ENCODE results near the gene CYP24A1. TPM values are rescaled to one million over a fixed set of nuclear protein-coding genes. Genes with fewer than 3 reads are reported as not detected.

Gene CYP24A1
- total and polyA plus RNA-seq, 4 experiments from 2014 or later: 0.59 to 3.7 (median 2.0) TPM

GRCh38 chr20:54203281-54203680 is 29.5 kb upstream of the CYP24A1 start:
- ChIA-PET CTCF (ENCODE audit: partially characterized antibody) (interaction anchor here (1.0 kb wide), 1 partner anchor 100 kb away, joined by 6 read pairs; no protein-coding TSS in a partner anchor), POLR2A (ENCODE audit: partially characterized antibody) (no interaction called here)
- no peaks in the 10 kb centered on the region for H3K27me3 ChIP-seq (ENCODE audit: insufficient read depth, low read length)
- no peak overlapping the region for H3K4me3 ChIP-seq (ENCODE audit: low read length in 2 of 2)
- H3K36me3 ChIP-seq (ENCODE audit: insufficient read depth, low read length): no peaks in the 10 kb centered on the region
- peaks cover 0 to 2% (median 0%) of the 10 kb centered on the region in 8 donors for H3K9me3 Mint-ChIP-seq
- no peak for DNase-seq
- no peaks in the 10 kb centered on the region for H3K4me1 ChIP-seq (ENCODE audit: insufficient read depth, low read length)
- no peak overlapping the region for H3K4me3 Mint-ChIP-seq
- H3K4me1 Mint-ChIP-seq: peaks cover 0 to 5% (median 3%) of the 10 kb centered on the region in 4 donors
- no peak overlapping the region for H3K27ac ChIP-seq (ENCODE audit: low read depth, low read length)
- intact Hi-C loops (cut with micrococcal nuclease): loop anchor here (5.0 kb wide), 1 partner anchor 791 kb away; no protein-coding TSS in a partner anchor
- H3K36me3 Mint-ChIP-seq: peaks cover 0 to 5% of the 10 kb centered on the region in 2 donors
- H3K27me3 Mint-ChIP-seq: peaks cover 2% of the 10 kb centered on the region in 2 donors
- H3K27ac Mint-ChIP-seq: no peak overlapping the region
- no peaks in the 10 kb centered on the region for H3K9me3 ChIP-seq (ENCODE audit: control insufficient read depth in 1 of 2, low read length in 2 of 2)

GRCh38 chr20:54201268-54201846 is 27.6 kb upstream of the CYP24A1 start:
- Mint-ChIP-seq H3K27me3 (peaks cover 2% of the 10 kb centered on the region in 2 donors), H3K27ac (no peak overlapping the region), H3K9me3 (no peaks in the 10 kb centered on the region), H3K36me3 (no peaks in the 10 kb centered on the region), H3K4me3 (no peak overlapping the region), H3K4me1 (peaks cover 0 to 5% (median 0%) of the 10 kb centered on the region in 4 donors)
- no peaks in the 10 kb centered on the region for H3K4me1 ChIP-seq (ENCODE audit: insufficient read depth, low read length)
- H3K9me3 ChIP-seq (ENCODE audit: control insufficient read depth in 1 of 2, low read length in 2 of 2): no peaks in the 10 kb centered on the region
- no peak for DNase-seq
- no peak overlapping the region for H3K27ac ChIP-seq (ENCODE audit: low read depth, low read length)
- ChIA-PET CTCF (ENCODE audit: partially characterized antibody) (interaction anchor here (0.9 to 3.6 kb wide), 5 partner anchors 11 to 102 kb away, joined by 3 to 40 read pairs (median 13); no protein-coding TSS in a partner anchor), POLR2A (ENCODE audit: partially characterized antibody) (no interaction called here)
- intact Hi-C loops (cut with micrococcal nuclease): loop anchor here (5.0 kb wide), 1 partner anchor 789 kb away; no protein-coding TSS in a partner anchor
- H3K4me3 ChIP-seq (ENCODE audit: low read length in 2 of 2): no peak overlapping the region
- H3K27me3 ChIP-seq (ENCODE audit: insufficient read depth, low read length): no peaks in the 10 kb centered on the region
- no peaks in the 10 kb centered on the region for H3K36me3 ChIP-seq (ENCODE audit: insufficient read depth, low read length)

DNA sequence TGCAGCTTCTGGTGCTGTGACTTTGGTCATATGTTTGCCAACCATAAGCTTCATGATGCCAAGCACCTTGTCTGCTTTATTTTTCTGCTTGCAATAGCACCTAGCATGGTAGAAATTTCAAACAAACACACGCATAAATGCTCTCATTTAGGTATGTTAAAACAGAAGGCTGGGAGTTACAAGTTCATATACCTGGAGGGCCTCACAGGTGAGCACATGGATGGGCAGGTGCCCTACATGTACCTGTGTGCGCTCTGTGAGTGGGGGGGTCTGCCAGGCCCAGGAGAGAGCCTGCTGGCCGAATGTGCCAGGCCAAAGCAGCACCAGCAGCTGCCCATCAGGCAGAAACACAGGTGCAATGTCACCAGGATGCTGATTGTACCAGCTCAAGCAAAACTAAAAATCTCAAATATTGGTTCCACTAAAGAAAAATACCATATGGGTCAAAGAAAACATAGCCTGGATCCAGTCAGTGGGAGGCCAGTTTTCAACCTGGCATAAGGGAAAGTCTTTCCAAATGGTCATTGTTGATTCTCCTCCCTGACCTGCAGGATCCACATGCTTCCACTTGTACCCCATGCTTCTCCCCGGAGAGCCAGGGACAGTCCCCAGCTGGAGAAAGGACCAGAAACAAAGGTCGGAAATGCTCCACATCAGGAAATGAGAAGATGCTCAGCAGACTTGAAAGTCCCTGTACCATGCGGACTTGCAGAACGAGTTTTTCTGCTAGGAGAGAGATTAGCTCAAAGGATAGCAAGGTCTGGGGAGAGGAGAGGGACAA is 26.9 kb upstream of the CYP24A1 start:
- H3K27me3 ChIP-seq (ENCODE audit: insufficient read depth, low read length): no peaks in the 10 kb centered on the region
- no peak for DNase-seq
- H3K4me3 ChIP-seq (ENCODE audit: low read length in 2 of 2): no peak overlapping the region
- H3K9me3 ChIP-seq (ENCODE audit: control insufficient read depth in 1 of 2, low read length in 2 of 2): no peaks in the 10 kb centered on the region
- Mint-ChIP-seq H3K9me3 (no peaks in the 10 kb centered on the region), H3K36me3 (no peaks in the 10 kb centered on the region), H3K27me3 (peaks cover 0 to 2% of the 10 kb centered on the region in 2 donors), H3K4me1 (peaks cover 0 to 5% (median 0%) of the 10 kb centered on the region in 4 donors), H3K4me3 (no peak overlapping the region), H3K27ac (no peak overlapping the region)
- H3K4me1 ChIP-seq (ENCODE audit: insufficient read depth, low read length): no peaks in the 10 kb centered on the region
- POLR2A ChIA-PET (ENCODE audit: partially characterized antibody): interaction anchor here (0.6 to 1.2 kb wide), 2 partner anchors 8 to 421 kb away, joined by 4 to 5 read pairs; partner anchors contain the start of gene PFDN4
- CTCF ChIA-PET (ENCODE audit: partially characterized antibody): interaction anchor here (0.9 to 3.6 kb wide), 18 partner anchors 7 to 1958 kb away, joined by 3 to 40 read pairs (median 6); partner anchors contain the start of gene PFDN4
- intact Hi-C loops (cut with micrococcal nuclease): loop anchor here (5.0 kb wide), 1 partner anchor 788 kb away; no protein-coding TSS in a partner anchor
- no peaks in the 10 kb centered on the region for H3K36me3 ChIP-seq (ENCODE audit: insufficient read depth, low read length)
- H3K27ac ChIP-seq (ENCODE audit: low read depth, low read length): no peak overlapping the region

GRCh38 chr20:54199721-54200176 is 26.0 kb upstream of the CYP24A1 start:
- H3K9me3 Mint-ChIP-seq: no peaks in the 10 kb centered on the region
- ChIA-PET CTCF (ENCODE audit: partially characterized antibody) (interaction anchor here (0.6 to 3.6 kb wide), 24 partner anchors 8 to 1957 kb away, joined by 3 to 40 read pairs (median 4); partner anchors contain the start of gene PFDN4), POLR2A (ENCODE audit: partially characterized antibody) (interaction anchor here (0.6 to 1.2 kb wide), 2 partner anchors 9 to 420 kb away, joined by 4 to 5 read pairs; partner anchors contain the start of gene PFDN4)
- H3K27me3 Mint-ChIP-seq: peaks cover 0 to 2% of the 10 kb centered on the region in 2 donors
- no peak overlapping the region for H3K4me3 Mint-ChIP-seq
- DNase-seq: peak; percentile 53 to 62 (median 57)
- Histone ChIP-seq H3K4me3 (ENCODE audit: low read length in 2 of 2) (no peak overlapping the region), H3K36me3 (ENCODE audit: insufficient read depth, low read length) (no peaks in the 10 kb centered on the region), H3K9me3 (ENCODE audit: control insufficient read depth in 1 of 2, low read length in 2 of 2) (no peaks in the 10 kb centered on the region), H3K27me3 (ENCODE audit: insufficient read depth, low read length) (no peaks in the 10 kb centered on the region), H3K27ac (ENCODE audit: low read depth, low read length) (no peak overlapping the region), H3K4me1 (ENCODE audit: insufficient read depth, low read length) (no peaks in the 10 kb centered on the region)
- intact Hi-C loops (cut with micrococcal nuclease): loop anchor here (1.0 to 10.0 kb wide), 5 partner anchors 103 to 1887 kb away; no protein-coding TSS in a partner anchor
- no peak overlapping the region for H3K27ac Mint-ChIP-seq
- H3K4me1 Mint-ChIP-seq: peaks cover 0 to 5% (median 0%) of the 10 kb centered on the region in 4 donors
- H3K36me3 Mint-ChIP-seq: no peaks in the 10 kb centered on the region

- DNase-seq: no peak
- no peak overlapping the region for H3K4me3 Mint-ChIP-seq
- H3K9me3 ChIP-seq (ENCODE audit: control insufficient read depth in 1 of 2, low read length in 2 of 2): no peaks in the 10 kb centered on the region
- H3K27me3 Mint-ChIP-seq: peaks cover 0 to 2% of the 10 kb centered on the region in 2 donors
- CTCF ChIA-PET (ENCODE audit: partially characterized antibody): interaction anchor here (0.6 to 3.6 kb wide), 21 partner anchors 8 to 1952 kb away, joined by 3 to 40 read pairs (median 4); partner anchors contain the start of gene PFDN4
- H3K4me1 Mint-ChIP-seq: peaks cover 0 to 5% (median 0%) of the 10 kb centered on the region in 4 donors
- no peak overlapping the region for H3K4me3 ChIP-seq (ENCODE audit: low read length in 2 of 2)
- H3K27ac ChIP-seq (ENCODE audit: low read depth, low read length): no peak overlapping the region
- H3K36me3 ChIP-seq (ENCODE audit: insufficient read depth, low read length): no peaks in the 10 kb centered on the region
- H3K27ac Mint-ChIP-seq: no peak overlapping the region
- no peaks in the 10 kb centered on the region for H3K27me3 ChIP-seq (ENCODE audit: insufficient read depth, low read length)
- POLR2A ChIA-PET (ENCODE audit: partially characterized antibody): interaction anchor here (1.2 kb wide), 1 partner anchor 9 kb away, joined by 4 read pairs; the partner anchor contains the start of gene PFDN4
- no peaks in the 10 kb centered on the region for H3K9me3 Mint-ChIP-seq
- no peaks in the 10 kb centered on the region for H3K4me1 ChIP-seq (ENCODE audit: insufficient read depth, low read length)
- H3K36me3 Mint-ChIP-seq: no peaks in the 10 kb centered on the region
- intact Hi-C loops (cut with micrococcal nuclease): loop anchor here (1.0 to 10.0 kb wide), 4 partner anchors 103 to 1887 kb away; no protein-coding TSS in a partner anchor
These were observed 25.5 kb upstream of the CYP24A1 start for GRCh38 chr20:54199283-54199682.

DNA sequence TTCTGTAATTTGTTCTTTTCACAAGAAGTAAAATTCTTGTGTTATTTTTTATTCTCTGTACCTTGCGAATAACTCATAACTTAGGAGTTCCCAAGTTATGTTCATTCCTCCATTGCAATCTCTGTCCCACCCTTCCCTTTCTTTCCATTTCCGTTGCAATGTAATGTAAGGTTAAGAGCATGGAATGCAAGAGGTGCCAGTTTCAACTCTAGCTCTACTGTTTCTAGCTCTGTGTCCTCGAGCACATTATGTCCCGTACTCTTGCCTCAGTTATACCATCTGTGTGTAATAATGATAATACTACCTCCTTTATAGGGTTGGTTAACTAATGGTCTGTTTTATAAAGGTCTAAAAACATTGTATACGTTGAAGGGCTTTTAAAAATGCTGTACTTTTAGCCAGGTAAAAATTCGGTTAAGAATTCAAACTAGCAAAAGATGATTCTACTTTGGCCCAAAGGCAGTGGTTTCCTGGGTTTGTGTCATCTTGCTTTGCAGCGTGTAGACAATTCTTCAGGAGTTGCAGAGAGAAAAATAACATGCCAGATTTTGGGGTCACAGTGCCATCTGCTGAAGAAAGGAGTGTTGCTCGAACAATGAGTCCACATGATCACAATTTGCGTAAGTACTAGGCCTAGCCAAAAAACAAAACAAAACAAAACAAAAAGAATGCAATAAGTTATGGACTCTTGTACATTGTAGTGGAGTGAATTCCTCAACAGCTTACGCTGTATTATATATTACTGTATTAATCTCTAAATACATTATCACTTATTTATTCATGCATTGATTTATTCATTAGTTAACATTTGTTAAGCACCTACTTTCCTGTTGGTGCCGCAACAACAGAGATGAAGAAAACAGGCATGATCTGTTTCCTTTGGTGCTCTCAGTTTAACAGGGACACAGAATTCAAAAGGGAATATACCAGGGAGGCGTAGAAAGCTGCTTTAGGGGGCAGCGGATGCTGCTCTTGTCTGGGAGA is 24.1 kb upstream of the CYP24A1 start:
- H3K4me1 Mint-ChIP-seq: peaks cover 0 to 5% (median 0%) of the 10 kb centered on the region in 4 donors

More for the DNA sequence above, 24.1 kb upstream of the CYP24A1 start:
- H3K27ac Mint-ChIP-seq: no peak overlapping the region
- no peak for DNase-seq
- H3K4me1 ChIP-seq (ENCODE audit: insufficient read depth, low read length): no peaks in the 10 kb centered on the region
- peaks cover 0 to 6% of the 10 kb centered on the region in 2 donors for H3K27me3 Mint-ChIP-seq
- H3K36me3 ChIP-seq (ENCODE audit: insufficient read depth, low read length): no peaks in the 10 kb centered on the region
- H3K4me3 Mint-ChIP-seq: no peak overlapping the region
- H3K4me3 ChIP-seq (ENCODE audit: low read length in 2 of 2): no peak overlapping the region
- ChIA-PET POLR2A (ENCODE audit: partially characterized antibody) (interaction anchor here (1.3 kb wide), 1 partner anchor 10 kb away, joined by 4 read pairs; the partner anchor contains the start of gene PFDN4), CTCF (ENCODE audit: partially characterized antibody) (interaction anchor here (0.6 to 2.6 kb wide), 7 partner anchors 8 to 104 kb away, joined by 3 to 21 read pairs (median 3); partner anchors contain the start of gene PFDN4)
- intact Hi-C loops (cut with micrococcal nuclease): loop anchor here (5.0 to 10.0 kb wide), 3 partner anchors 253 to 1886 kb away; no protein-coding TSS in a partner anchor
- no peaks in the 10 kb centered on the region for H3K9me3 Mint-ChIP-seq
- H3K36me3 Mint-ChIP-seq: no peaks in the 10 kb centered on the region
- H3K27ac ChIP-seq (ENCODE audit: low read depth, low read length): no peak overlapping the region
- no peaks in the 10 kb centered on the region for H3K27me3 ChIP-seq (ENCODE audit: insufficient read depth, low read length)
- H3K9me3 ChIP-seq (ENCODE audit: control insufficient read depth in 1 of 2, low read length in 2 of 2): no peaks in the 10 kb centered on the region
